ENCODE results near the gene SLC2A4.

Gene SLC2A4

GRCh38 chr17:7237266-7237760 lies 44.2 kb upstream of the SLC2A4 start:
- H3K9ac ChIP-seq (ENCODE audit: low read length), result peak overlapping the region; percentile 100
- H3K9me2 ChIP-seq (replicated peaks; ENCODE audit: insufficient read depth, low read length), result no peaks in the 10 kb centered on the region
- H3K27ac ChIP-seq (ENCODE audit: low read depth, low read length), result peak overlapping the region; percentile 93
- no peaks in the 10 kb centered on the region for H3K27me3 ChIP-seq (ENCODE audit: low read length)
- no peaks in the 10 kb centered on the region for H3K9me3 ChIP-seq (ENCODE audit: insufficient read depth, low read length)
- peaks cover 49% of the 10 kb centered on the region for H3F3A ChIP-seq (ENCODE audit: insufficient read depth)
- peak overlapping the region; percentile 59 for H3K4me2 ChIP-seq (ENCODE audit: low read depth, low read length, poor library complexity, severe bottlenecking)
- H3K79me2 ChIP-seq (ENCODE audit: insufficient read depth, low read length), result peaks cover 48% of the 10 kb centered on the region
- H2AFZ ChIP-seq (ENCODE audit: low read depth, low read length, severe bottlenecking), result no peak overlapping the region
- H3K36me3 ChIP-seq (ENCODE audit: low read length), result 0 out of 2 replicates have a peak, but pooled peaks cover 3% of the 10 kb centered on the region
- peak overlapping the region; percentile 98 for H3K4me3 ChIP-seq (ENCODE audit: insufficient read depth, low read length, poor library complexity, severe bottlenecking)
- TF ChIP-seq CTCF (IDR thresholded peaks at IDR 0.05; ENCODE audit: insufficient read depth, low read length, poor library complexity, severe bottlenecking), result no peak
- no peak for TF ChIP-seq EZH2phosphoT487 (conservative IDR thresholded peaks at IDR 0.05; ENCODE audit: low read length)
- peaks cover 6% of the 10 kb centered on the region; the same call in 1 of the 2 replicates for H4K20me1 ChIP-seq (ENCODE audit: low read depth, low read length)

- H3K36me3 ChIP-seq (ENCODE audit: low read length), result 0 out of 2 replicates have a peak, but pooled peaks cover 3% of the 10 kb centered on the region
Measured at GRCh38 chr17:7237761-7238419, 43.6 kb upstream of the SLC2A4 start.

GRCh38 chr17:7238420-7239090 lies 43.0 kb upstream of the SLC2A4 start:
- Histone ChIP-seq H2AFZ (ENCODE audit: low read depth, low read length, severe bottlenecking) (no peak overlapping the region), H3K9ac (ENCODE audit: low read length) (peak overlapping the region; percentile 100), H3K79me2 (ENCODE audit: insufficient read depth, low read length) (peaks cover 36% of the 10 kb centered on the region), H3F3A (ENCODE audit: insufficient read depth) (peaks cover 53% of the 10 kb centered on the region), H3K9me2 (replicated peaks; ENCODE audit: insufficient read depth, low read length) (no peaks in the 10 kb centered on the region), H3K27me3 (ENCODE audit: low read length) (no peaks in the 10 kb centered on the region), H3K9me3 (ENCODE audit: insufficient read depth, low read length) (no peaks in the 10 kb centered on the region), H3K4me3 (ENCODE audit: insufficient read depth, low read length, poor library complexity, severe bottlenecking) (peak overlapping the region; percentile 98), H3K27ac (ENCODE audit: low read depth, low read length) (peak overlapping the region; percentile 93), H4K20me1 (ENCODE audit: low read depth, low read length) (peaks cover 6% of the 10 kb centered on the region; the same call in 1 of the 2 replicates), H3K36me3 (ENCODE audit: low read length) (0 out of 2 replicates have a peak, but pooled peaks cover 3% of the 10 kb centered on the region), H3K4me2 (ENCODE audit: low read depth, low read length, poor library complexity, severe bottlenecking) (peak overlapping the region; percentile 67)
- TF ChIP-seq EZH2phosphoT487 (conservative IDR thresholded peaks at IDR 0.05; ENCODE audit: low read length) (no peak), CTCF (IDR thresholded peaks at IDR 0.05; ENCODE audit: insufficient read depth, low read length, poor library complexity, severe bottlenecking) (no peak)

More at GRCh38 chr17:7237761-7238419, 43.6 kb upstream of the SLC2A4 start:
- H3K9me2 ChIP-seq (replicated peaks; ENCODE audit: insufficient read depth, low read length), result no peaks in the 10 kb centered on the region
- peak overlapping the region; percentile 98 for H3K4me3 ChIP-seq (ENCODE audit: insufficient read depth, low read length, poor library complexity, severe bottlenecking)
- H3K27me3 ChIP-seq (ENCODE audit: low read length), result no peaks in the 10 kb centered on the region
- TF ChIP-seq CTCF (IDR thresholded peaks at IDR 0.05; ENCODE audit: insufficient read depth, low read length, poor library complexity, severe bottlenecking), result no peak
- TF ChIP-seq EZH2phosphoT487 (conservative IDR thresholded peaks at IDR 0.05; ENCODE audit: low read length), result no peak
- peaks cover 42% of the 10 kb centered on the region for H3K79me2 ChIP-seq (ENCODE audit: insufficient read depth, low read length)
- peak overlapping the region; percentile 100 for H3K9ac ChIP-seq (ENCODE audit: low read length)
- peaks cover 49% of the 10 kb centered on the region for H3F3A ChIP-seq (ENCODE audit: insufficient read depth)
- peak overlapping the region; percentile 93 for H3K27ac ChIP-seq (ENCODE audit: low read depth, low read length)
- H2AFZ ChIP-seq (ENCODE audit: low read depth, low read length, severe bottlenecking), result no peak overlapping the region
- no peaks in the 10 kb centered on the region for H3K9me3 ChIP-seq (ENCODE audit: insufficient read depth, low read length)
- peak overlapping the region; percentile 67 for H3K4me2 ChIP-seq (ENCODE audit: low read depth, low read length, poor library complexity, severe bottlenecking)
- peaks cover 6% of the 10 kb centered on the region; the same call in 1 of the 2 replicates for H4K20me1 ChIP-seq (ENCODE audit: low read depth, low read length)

Data from SU-DHL-6 (cell line).